ENCODE data around the gene NKTR. TPM values are rescaled to one million over a fixed set of nuclear protein-coding genes. Genes with fewer than 3 reads are reported as not detected.

Gene NKTR
- polyA plus RNA-seq, 1 donor from 2014 or later: 242 TPM

GRCh38 chr3:42693530-42693930 lies 93.0 kb downstream of the NKTR start:
- no peaks in the 10 kb centered on the region for H3K27me3 ChIP-seq (ENCODE audit: insufficient read depth, low read depth, low read length)
- H3K9me3 ChIP-seq (ENCODE audit: low read length): no peaks in the 10 kb centered on the region
- no peak overlapping the region for H3K27ac ChIP-seq (ENCODE audit: low read length)
- H3K9ac ChIP-seq (ENCODE audit: low read length): no peak overlapping the region
- no peaks in the 10 kb centered on the region for H3K9me2 ChIP-seq (ENCODE audit: insufficient read depth, low read length)
- no peak overlapping the region for H3K4me3 ChIP-seq (ENCODE audit: low read length)
- H3F3A ChIP-seq (ENCODE audit: insufficient read depth, low read length, poor library complexity, severe bottlenecking): no peaks in the 10 kb centered on the region
- no peaks in the 10 kb centered on the region for H3K79me2 ChIP-seq (replicated peaks; ENCODE audit: insufficient read depth, low read length)
- no peaks in the 10 kb centered on the region for H4K20me1 ChIP-seq (ENCODE audit: insufficient read depth)
- H2AFZ ChIP-seq (ENCODE audit: low read depth, low read length): no peak overlapping the region
- no peak for TF ChIP-seq REST (IDR thresholded peaks at IDR 0.05; ENCODE audit: borderline replicate concordance)
- no peak for TF ChIP-seq CTCF (IDR thresholded peaks at IDR 0.05; ENCODE audit: poor library complexity, severe bottlenecking)
- no peak for TF ChIP-seq POLR2AphosphoS5 (IDR thresholded peaks at IDR 0.05)
- TF ChIP-seq EP300 (conservative IDR thresholded peaks at IDR 0.05; ENCODE audit: poor library complexity, severe bottlenecking): no peak
- TF ChIP-seq RAD21 (conservative IDR thresholded peaks at IDR 0.05): no peak
- TF ChIP-seq MXI1 (conservative IDR thresholded peaks at IDR 0.05; ENCODE audit: poor library complexity, severe bottlenecking): no peak
- no peak for TF ChIP-seq TAF1 (IDR thresholded peaks at IDR 0.05; ENCODE audit: low read depth)
- no peak for TF ChIP-seq EZH2 (IDR thresholded peaks at IDR 0.05; ENCODE audit: borderline replicate concordance, insufficient read depth, low read length, poor library complexity, severe bottlenecking)
- TF ChIP-seq SMC3 (conservative IDR thresholded peaks at IDR 0.05; ENCODE audit: poor library complexity): no peak
- no peaks in the 10 kb centered on the region for H3K36me3 ChIP-seq (ENCODE audit: insufficient read depth, low read length)
- H3K4me2 ChIP-seq (ENCODE audit: low read length): no peak overlapping the region

- Histone ChIP-seq H3K9ac (ENCODE audit: low read length) (no peak overlapping the region), H4K20me1 (ENCODE audit: insufficient read depth) (no peaks in the 10 kb centered on the region), H3K4me3 (ENCODE audit: low read length) (no peak overlapping the region), H3K9me2 (ENCODE audit: insufficient read depth, low read length) (no peaks in the 10 kb centered on the region), H3K27me3 (ENCODE audit: insufficient read depth, low read depth, low read length) (no peaks in the 10 kb centered on the region), H3K4me2 (ENCODE audit: low read length) (no peak overlapping the region), H3K79me2 (replicated peaks; ENCODE audit: insufficient read depth, low read length) (no peaks in the 10 kb centered on the region), H3K36me3 (ENCODE audit: insufficient read depth, low read length) (no peaks in the 10 kb centered on the region), H3F3A (ENCODE audit: insufficient read depth, low read length, poor library complexity, severe bottlenecking) (no peaks in the 10 kb centered on the region), H3K27ac (ENCODE audit: low read length) (no peak overlapping the region), H2AFZ (ENCODE audit: low read depth, low read length) (no peak overlapping the region), H3K9me3 (ENCODE audit: low read length) (no peaks in the 10 kb centered on the region)
- TF ChIP-seq TAF1 (IDR thresholded peaks at IDR 0.05; ENCODE audit: low read depth): no peak
- no peak for TF ChIP-seq CTCF (IDR thresholded peaks at IDR 0.05; ENCODE audit: poor library complexity, severe bottlenecking)
- no peak for TF ChIP-seq SMC3 (conservative IDR thresholded peaks at IDR 0.05; ENCODE audit: poor library complexity)
- no peak for TF ChIP-seq EP300 (conservative IDR thresholded peaks at IDR 0.05; ENCODE audit: poor library complexity, severe bottlenecking)
- no peak for TF ChIP-seq MXI1 (conservative IDR thresholded peaks at IDR 0.05; ENCODE audit: poor library complexity, severe bottlenecking)
- no peak for TF ChIP-seq RAD21 (conservative IDR thresholded peaks at IDR 0.05)
- no peak for TF ChIP-seq EZH2 (IDR thresholded peaks at IDR 0.05; ENCODE audit: borderline replicate concordance, insufficient read depth, low read length, poor library complexity, severe bottlenecking)
- no peak for TF ChIP-seq POLR2AphosphoS5 (IDR thresholded peaks at IDR 0.05)
- no peak for TF ChIP-seq REST (IDR thresholded peaks at IDR 0.05; ENCODE audit: borderline replicate concordance)
Measured at GRCh38 chr3:42694366-42694765, 93.9 kb downstream of the NKTR start.

Measured in neural cell (in vitro differentiated cells).